ENCODE measurements around the gene SRSF1.

GRCh38 chr17:58002973-58003372 lies 4.1 kb downstream of the SRSF1 start:
- TF ChIP-seq POLR2A (IDR thresholded peaks at IDR 0.05; ENCODE audit: extremely low read depth, insufficient read length): no peak
- TF ChIP-seq, protein P1, sequence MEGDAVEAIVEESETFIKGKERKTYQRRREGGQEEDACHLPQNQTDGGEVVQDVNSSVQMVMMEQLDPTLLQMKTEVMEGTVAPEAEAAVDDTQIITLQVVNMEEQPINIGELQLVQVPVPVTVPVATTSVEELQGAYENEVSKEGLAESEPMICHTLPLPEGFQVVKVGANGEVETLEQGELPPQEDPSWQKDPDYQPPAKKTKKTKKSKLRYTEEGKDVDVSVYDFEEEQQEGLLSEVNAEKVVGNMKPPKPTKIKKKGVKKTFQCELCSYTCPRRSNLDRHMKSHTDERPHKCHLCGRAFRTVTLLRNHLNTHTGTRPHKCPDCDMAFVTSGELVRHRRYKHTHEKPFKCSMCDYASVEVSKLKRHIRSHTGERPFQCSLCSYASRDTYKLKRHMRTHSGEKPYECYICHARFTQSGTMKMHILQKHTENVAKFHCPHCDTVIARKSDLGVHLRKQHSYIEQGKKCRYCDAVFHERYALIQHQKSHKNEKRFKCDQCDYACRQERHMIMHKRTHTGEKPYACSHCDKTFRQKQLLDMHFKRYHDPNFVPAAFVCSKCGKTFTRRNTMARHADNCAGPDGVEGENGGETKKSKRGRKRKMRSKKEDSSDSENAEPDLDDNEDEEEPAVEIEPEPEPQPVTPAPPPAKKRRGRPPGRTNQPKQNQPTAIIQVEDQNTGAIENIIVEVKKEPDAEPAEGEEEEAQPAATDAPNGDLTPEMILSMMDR (IDR thresholded peaks at IDR 0.05; ENCODE audit: low read depth, low read length): no peak
- TF ChIP-seq, protein P2, sequence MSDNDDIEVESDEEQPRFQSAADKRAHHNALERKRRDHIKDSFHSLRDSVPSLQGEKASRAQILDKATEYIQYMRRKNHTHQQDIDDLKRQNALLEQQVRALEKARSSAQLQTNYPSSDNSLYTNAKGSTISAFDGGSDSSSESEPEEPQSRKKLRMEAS (IDR thresholded peaks at IDR 0.05; ENCODE audit: low read depth, low read length): no peak
